ENCODE results near the gene DARS1. TPM values are rescaled to one million over a fixed set of nuclear protein-coding genes. Genes with fewer than 3 reads are reported as not detected.
"Not testable (repeated sequence)": the region's sequence is repeated elsewhere in the genome, so short reads cannot be mapped to it uniquely, and the experiment has no call there.

The DARS1 gene
- total RNA-seq, 4 donors from 2014 or later, result 58.7 to 73.6 (median 65.7) TPM

- no peak for DNase-seq (ENCODE audit: low spot score in 2 of 2)
- 98% methylated on average over 1 of the region's 1 CpG for WGBS, 2 donors
- intact Hi-C loops (cut with DNase I; ENCODE audit: low total_unique reads), result no loop called here
Measured at GRCh38 chr2:135965756-135966155, 19.7 kb downstream of the DARS1 start.

GRCh38 chr2:135964404-135964803, 21.0 kb downstream of the DARS1 start:
- DNase-seq (ENCODE audit: low spot score in 2 of 2); intact Hi-C loops (cut with DNase I; ENCODE audit: low total_unique reads); H3K4me3 ChIP-seq (ENCODE audit: low read depth, poor library complexity, severe bottlenecking): not testable (repeated sequence)
- 88 to 89% methylated on average over 11 of the region's 11 CpGs for WGBS, 2 donors

More at GRCh38 chr2:135965756-135966155, 19.7 kb downstream of the DARS1 start:
- TF ChIP-seq POLR2A (IDR thresholded peaks at IDR 0.05), result no peak
- H3K4me3 ChIP-seq (ENCODE audit: low read depth, poor library complexity, severe bottlenecking), result no peak overlapping the region

GRCh38 chr2:135963841-135964240, 21.6 kb downstream of the DARS1 start:
- 87 to 90% methylated on average over 11 of the region's 11 CpGs for WGBS, 2 donors
- intact Hi-C loops (cut with DNase I; ENCODE audit: low total_unique reads), result no loop called here
- TF ChIP-seq POLR2A (IDR thresholded peaks at IDR 0.05), result no peak
- TF ChIP-seq CTCF (IDR thresholded peaks at IDR 0.05), result no peak
- no peak for DNase-seq (ENCODE audit: low spot score in 2 of 2)
- H3K4me3 ChIP-seq (ENCODE audit: low read depth, poor library complexity, severe bottlenecking), result no peak overlapping the region

GRCh38 chr2:135962366-135963123, 22.9 kb downstream of the DARS1 start:
- H3K4me3 ChIP-seq (ENCODE audit: low read depth, poor library complexity, severe bottlenecking), result no peak overlapping the region
- DNase-seq (ENCODE audit: low spot score in 2 of 2), result no peak
- WGBS, 2 donors, result 70 to 82% methylated on average over 4 of the region's 4 CpGs
- no peak for TF ChIP-seq CTCF (IDR thresholded peaks at IDR 0.05)
- no peak for TF ChIP-seq POLR2A (IDR thresholded peaks at IDR 0.05)
- intact Hi-C loops (cut with DNase I; ENCODE audit: low total_unique reads), result no loop called here

- WGBS, 2 donors, result 63 to 65% methylated on average over 5 of the region's 5 CpGs
- H3K4me3 ChIP-seq (ENCODE audit: low read depth, poor library complexity, severe bottlenecking), result no peak overlapping the region
- DNase-seq (ENCODE audit: low spot score in 2 of 2), result no peak
- intact Hi-C loops (cut with DNase I; ENCODE audit: low total_unique reads), result no loop called here
- no peak for TF ChIP-seq CTCF (IDR thresholded peaks at IDR 0.05)
- TF ChIP-seq POLR2A (IDR thresholded peaks at IDR 0.05), result no peak
Measured at GRCh38 chr2:135960656-135961551, 24.5 kb downstream of the DARS1 start.

- no peak for TF ChIP-seq POLR2A (IDR thresholded peaks at IDR 0.05)
- no peak for TF ChIP-seq CTCF (IDR thresholded peaks at IDR 0.05)
- DNase-seq (ENCODE audit: low spot score in 2 of 2), result no peak
- intact Hi-C loops (cut with DNase I; ENCODE audit: low total_unique reads), result no loop called here
- WGBS, 2 donors, result 79 to 82% methylated on average over 5 of the region's 5 CpGs
- H3K4me3 ChIP-seq (ENCODE audit: low read depth, poor library complexity, severe bottlenecking), result no peak overlapping the region
Measured at GRCh38 chr2:135960150-135960549, 25.3 kb downstream of the DARS1 start.

- WGBS, 2 donors, result 96 to 98% methylated on average over 6 of the region's 6 CpGs
- H3K4me3 ChIP-seq (ENCODE audit: low read depth, poor library complexity, severe bottlenecking); intact Hi-C loops (cut with DNase I; ENCODE audit: low total_unique reads): not testable (repeated sequence)
- peak in 1 of 2 donors; percentile 67 for DNase-seq (ENCODE audit: low spot score in 2 of 2)
Measured at GRCh38 chr2:135958927-135959326, 26.5 kb downstream of the DARS1 start.
